ENCODE measurements around the gene AATK. TPM values are rescaled to one million over a fixed set of nuclear protein-coding genes. Genes with fewer than 3 reads are reported as not detected.

Gene AATK
- total and polyA plus RNA-seq, 10 of the 15 experiments (the other 5 are each of a cell fraction or from before 2014, with no cell fraction given), result 0.04 TPM; not detected in 9

- in situ Hi-C loops (cut with MboI) (no loop called here), intact Hi-C loops (cut with micrococcal nuclease; ENCODE audit: unreplicated experiment) (no loop called here)
- no peaks in the 10 kb centered on the region for H3K36me3 ChIP-seq (ENCODE audit: control insufficient read depth in 2 of 2, insufficient read depth in 2 of 2, low read length in 1 of 2)
- BruUV-seq (replicated peaks), result no TSS peak
- TF ChIP-seq BCL11A (IDR thresholded peaks at IDR 0.05; ENCODE audit: low read depth, low read length), result no peak
- TF ChIP-seq BMI1 (IDR thresholded peaks at IDR 0.05; ENCODE audit: borderline replicate concordance), result 0 out of 2 replicates have a peak, but pooled peaks have one; percentile 32
- TF ChIP-seq CUX1 (IDR thresholded peaks at IDR 0.05; ENCODE audit: insufficient replicate concordance, low read depth, low read length), result no peak
- ChIA-PET SMC1A (ENCODE audit: uncharacterized antibody, unreplicated experiment) (no interaction called here), RAD21 (ENCODE audit: unreplicated experiment) (no interaction called here), POLR2A (no interaction called here), CTCF (no interaction called here)
- no peaks in the 10 kb centered on the region for H4K20me1 ChIP-seq (ENCODE audit: control insufficient read depth, insufficient read depth)
- FAIRE-seq, result no peak
- DNase-seq (ENCODE audit: low read depth, low spot score), result no peak
- H3K27ac ChIP-seq (ENCODE audit: control insufficient read depth, insufficient read depth), result no peak overlapping the region
- H2AFZ ChIP-seq (ENCODE audit: control insufficient read depth, low read depth, low read length), result no peak overlapping the region
- no peaks in the 10 kb centered on the region for H3K9me3 ChIP-seq (replicated peaks; ENCODE audit: control insufficient read depth, insufficient read depth, low read length)
- no peak overlapping the region for H3K4me2 ChIP-seq (ENCODE audit: control insufficient read depth, insufficient read depth)
- H3K27me3 ChIP-seq (replicated peaks in 1 of 2; ENCODE audit: control insufficient read depth in 2 of 2, insufficient read depth in 2 of 2, low read length in 1 of 2), result peaks cover 0 to 1% of the 10 kb centered on the region in 2 experiments; a peak in 3 of 4 replicates
- H3K79me2 ChIP-seq (ENCODE audit: control insufficient read depth, insufficient read depth, low read length), result no peaks in the 10 kb centered on the region
- H3K4me1 ChIP-seq (ENCODE audit: control insufficient read depth, insufficient read depth, low read length), result no peaks in the 10 kb centered on the region
- H3K4me3 ChIP-seq, result no peak overlapping the region
- WGBS (ENCODE audit: insufficient coverage, insufficient replicate concordance, low lambda C conversion rate, missing lambda C conversion rate), result 32% methylated on average over 24 of the region's 25 CpGs
- no peak for ATAC-seq
- no peak overlapping the region for H3K9ac ChIP-seq (ENCODE audit: control insufficient read depth, insufficient read depth, low read length)
Measured at GRCh38 chr17:81070541-81071246, 95.3 kb downstream of the AATK start.

All from GM12878 (cell line).